Panc1 (cell line): Measurements from ENCODE around the gene NPIPB5. TPM values are rescaled to one million over a fixed set of nuclear protein-coding genes. Genes with fewer than 3 reads are reported as not detected.
"Not testable (repeated sequence)": the region's sequence is repeated elsewhere in the genome, so short reads cannot be mapped to it uniquely, and the experiment has no call there.

Experiments used
- ATAC-seq: fragments of 200-7000 bp; cut with Tn5 transposase; 2 replicates; pipeline ENCODE4 v1.9.1; 2020; ENCODE audit warnings: mild to moderate bottlenecking, moderate library complexity
- BruUV-seq: library from RNA; stranded (reverse); fragments of 400-500 nt; replicated peaks from 2 replicates; lab custom pipeline; 2021; lab: Mats Ljungman, UMichigan
- CTCF ChIA-PET: fragments of 300-600 bp; sonication (Branson Sonifier 250); formaldehyde crosslinking; loops from one replicate; lab custom pipeline; 2022; ENCODE audit warnings: antibody characterized with exemption; lab: Charles Lee
- POLR2A ChIA-PET: fragments of 300-600 bp; sonication (Branson Sonifier 250); formaldehyde crosslinking; loops from one replicate; lab custom pipeline; 2022; ENCODE audit warnings: antibody characterized with exemption; lab: Charles Lee
- DNase-seq: peaks from one replicate; pipeline ENCODE4 v3.0.0-alpha.2; 2010; ENCODE audit warnings: low read depth, low spot score
- H3K27ac ChIP-seq: 2 replicates; pipeline ENCODE4 v1.5.1; 2011; ENCODE audit warnings: mild to moderate bottlenecking, low read length, inconsistent platforms
- H3K27me3 ChIP-seq: fragments of 200-500 bp; sonication (Bioruptor generic); 2 replicates; pipeline ENCODE4 v1.6.0; 2014; ENCODE audit warnings: low read length, inconsistent platforms; ENCODE audit not compliant: control insufficient read depth, insufficient read depth
- H3K36me3 ChIP-seq: fragments of 200-500 bp; sonication (Bioruptor generic); 2 replicates; pipeline ENCODE4 v1.5.1; 2014; ENCODE audit warnings: inconsistent platforms, mild to moderate bottlenecking, low read length, moderate library complexity; ENCODE audit not compliant: control insufficient read depth, insufficient read depth
- H3K4me1 ChIP-seq: 2 replicates; pipeline ENCODE4 v1.5.1; 2011; ENCODE audit warnings: inconsistent platforms, mild to moderate bottlenecking, low read length, moderate library complexity; ENCODE audit not compliant: control insufficient read depth, insufficient read depth
- H3K4me3 ChIP-seq, 2 experiments: 2 replicates each; pipeline ENCODE4 v1.5.1; 2011 to 2012; ENCODE audit warnings: low read depth in 2 of 2, low read length in 2 of 2, mild to moderate bottlenecking in 2 of 2, inconsistent platforms in 1 of 2, moderate library complexity in 1 of 2
- H3K9me3 ChIP-seq: fragments of 200-500 bp; sonication (Bioruptor generic); 2 replicates; pipeline ENCODE4 v1.5.1; 2014; ENCODE audit warnings: low read depth, mild to moderate bottlenecking, inconsistent platforms, low read length, moderate library complexity; ENCODE audit not compliant: control insufficient read depth, insufficient read depth
- in situ Hi-C: cut with HindIII; loops from 2 replicates; pipeline ENCODE4 v1.10.0; 2016; ENCODE audit warnings: low sequenced_read_pairs, low pct_unique_long_range_greater_than_20kb
- intact Hi-C: fragments of 100-400 bp; cut with micrococcal nuclease; formaldehyde crosslinking; loops from one replicate; pipeline ENCODE4 v1.10.0; 2022; ENCODE audit not compliant: unreplicated experiment
- total RNA-seq: library from RNA; stranded (reverse); gene quantifications from one replicate; pipeline ENCODE4 v1.2.1, GENCODE V29; 2021; ENCODE audit not compliant: unreplicated experiment

The NPIPB5 gene
- total RNA-seq, 1 experiment from 2014 or later = 145 TPM

- in situ Hi-C loops, H3K4me1 ChIP-seq, H3K4me3 ChIP-seq, POLR2A ChIA-PET, intact Hi-C loops, CTCF ChIA-PET, ATAC-seq, H3K36me3 ChIP-seq, DNase-seq, H3K27me3 ChIP-seq, H3K9me3 ChIP-seq, BruUV-seq, H3K27ac ChIP-seq: not testable (repeated sequence)
Measured at GRCh38 chr16:22551143-22551542, 40.5 kb downstream of the NPIPB5 start.

DNA sequence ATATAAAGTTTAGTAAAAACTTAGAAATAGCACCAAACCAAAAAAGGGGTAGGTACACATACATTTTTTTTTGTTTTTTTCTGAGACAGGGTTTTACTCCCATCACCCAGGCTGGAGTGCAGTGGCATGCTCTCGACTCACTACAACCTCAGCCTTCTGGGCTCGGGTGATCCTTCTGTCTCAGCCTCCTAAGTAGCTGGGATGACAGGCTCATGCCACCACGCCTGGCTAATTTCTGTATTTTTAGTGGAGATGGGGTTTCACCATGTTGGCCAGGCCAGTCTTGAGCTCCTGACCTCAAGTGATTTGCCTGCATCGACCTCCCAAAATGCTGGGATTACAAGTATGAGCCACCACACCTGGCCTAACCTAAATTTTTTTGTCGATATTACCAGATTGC lies 41.0 kb downstream of the NPIPB5 start:
- H3K36me3 ChIP-seq, H3K27me3 ChIP-seq, CTCF ChIA-PET, H3K4me1 ChIP-seq, H3K9me3 ChIP-seq, POLR2A ChIA-PET, ATAC-seq, in situ Hi-C loops, intact Hi-C loops, BruUV-seq, H3K27ac ChIP-seq, DNase-seq, H3K4me3 ChIP-seq: not testable (repeated sequence)

DNA sequence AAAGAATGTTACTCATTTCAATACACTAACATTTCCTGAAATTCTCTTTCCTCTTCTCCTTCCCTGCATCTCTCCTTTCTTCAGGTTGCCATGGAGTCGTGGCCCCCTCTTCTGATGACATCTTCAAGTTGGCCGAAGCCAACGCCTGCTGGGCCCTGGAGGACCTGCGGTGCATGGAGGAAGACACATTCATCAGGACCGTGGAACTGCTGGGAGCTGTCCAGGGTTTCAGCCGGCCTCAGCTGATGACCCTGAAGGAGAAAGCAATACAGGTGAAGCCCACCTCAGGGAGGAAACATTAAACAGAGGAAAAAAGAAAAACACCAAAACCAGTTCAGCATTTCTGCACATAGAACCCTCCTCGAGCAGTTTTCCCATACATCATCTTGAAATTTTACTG lies 46.1 kb downstream of the NPIPB5 start:
- BruUV-seq, H3K9me3 ChIP-seq, H3K27ac ChIP-seq, POLR2A ChIA-PET, intact Hi-C loops, H3K27me3 ChIP-seq, CTCF ChIA-PET, H3K4me1 ChIP-seq, H3K36me3 ChIP-seq, H3K4me3 ChIP-seq, in situ Hi-C loops, DNase-seq: not testable (repeated sequence)
- peak; percentile 66; the same call in 1 of the 2 replicates for ATAC-seq

Other genes with a start within 250 kb of the NPIPB5 start
- gene POLR3E, start 213.5 kb upstream of the NPIPB5 start, total RNA-seq = 45.2 TPM
- 35.7 TPM for gene CDR2, start 136.3 kb upstream of the NPIPB5 start, total RNA-seq